Ishikawa (cell line): ENCODE data around the gene KLK10.

Experiments
- CEBPB ChIP-seq: IDR thresholded peaks from 2 replicates; pipeline ENCODE4 v1.6.1; 2012
- CREB1 ChIP-seq: IDR thresholded peaks from 2 replicates; pipeline ENCODE4 v1.6.1; 2012; ENCODE audit warnings: low read depth
- EGR1 ChIP-seq: IDR thresholded peaks from 2 replicates; pipeline ENCODE4 v1.6.1; 2012
- EP300 ChIP-seq: IDR thresholded peaks from 2 replicates; pipeline ENCODE4 v1.6.1; 2012; ENCODE audit warnings: borderline replicate concordance
- FOXM1 ChIP-seq: IDR thresholded peaks from 2 replicates; pipeline ENCODE4 v1.6.1; 2012; ENCODE audit warnings: low read depth, borderline replicate concordance
- MAX ChIP-seq: IDR thresholded peaks from 2 replicates; pipeline ENCODE4 v1.6.1; 2012
- NFIC ChIP-seq: IDR thresholded peaks from 2 replicates; pipeline ENCODE4 v1.6.1; 2012
- RAD21 ChIP-seq: IDR thresholded peaks from 2 replicates; pipeline ENCODE4 v1.6.1; 2012; ENCODE audit warnings: low read depth
- REST ChIP-seq: IDR thresholded peaks from 2 replicates; pipeline ENCODE4 v1.6.1; 2012; ENCODE audit warnings: low read depth, mild to moderate bottlenecking
- TAF1 ChIP-seq: IDR thresholded peaks from 2 replicates; pipeline ENCODE4 v1.6.1; 2012; ENCODE audit warnings: low read depth, mild to moderate bottlenecking
- TCF12 ChIP-seq: IDR thresholded peaks from 2 replicates; pipeline ENCODE4 v1.6.1; 2012; ENCODE audit warnings: low read depth
- TEAD4 ChIP-seq: IDR thresholded peaks from 2 replicates; pipeline ENCODE4 v1.6.1; 2012
- YY1 ChIP-seq: IDR thresholded peaks from 2 replicates; pipeline ENCODE4 v1.6.1; 2012; ENCODE audit warnings: low read depth
- ZBTB7A ChIP-seq: IDR thresholded peaks from 2 replicates; pipeline ENCODE4 v1.6.1; 2012; ENCODE audit warnings: low read depth
- TF ChIP-seq, protein P1 (sequence below): IDR thresholded peaks from 2 replicates; pipeline ENCODE4 v1.6.1; 2012

KLK10 gene

DNA sequence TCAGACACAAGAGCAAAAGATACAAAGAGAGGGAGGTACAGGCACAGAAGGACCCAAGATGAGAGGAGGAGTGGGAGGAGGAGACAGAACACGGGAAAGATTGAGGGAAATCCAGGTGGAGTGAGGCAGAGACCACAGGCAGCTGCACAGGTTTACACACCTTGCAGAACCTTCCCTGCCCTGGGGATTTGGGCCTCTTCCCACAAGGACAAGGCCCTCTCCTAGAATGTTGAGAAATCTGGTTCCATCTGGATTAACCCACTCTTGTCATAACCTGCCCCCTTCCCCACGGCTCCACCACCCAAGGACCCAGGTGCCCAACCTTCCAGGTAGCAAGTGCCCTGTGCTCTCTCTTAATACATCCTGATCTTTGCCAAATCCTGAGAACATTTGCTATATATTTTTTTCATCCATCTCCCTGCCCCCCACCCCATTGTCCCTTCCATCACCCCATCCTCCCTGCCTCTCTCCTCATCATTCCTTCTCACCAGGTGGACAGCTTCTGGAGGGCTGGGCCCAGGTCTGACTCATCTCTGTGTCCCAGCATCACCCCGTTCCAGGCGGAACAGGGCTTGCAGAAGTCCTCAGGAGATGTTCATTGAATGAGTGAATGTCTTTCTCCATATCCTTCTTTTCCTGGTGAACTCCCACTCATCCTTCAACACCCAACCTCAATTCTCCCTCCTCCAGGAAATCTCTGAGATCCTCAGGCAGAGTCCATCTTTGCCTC lies 9.3 kb downstream of the KLK10 start:
- TF ChIP-seq CREB1 (no peak), MAX (no peak), TEAD4 (no peak), RAD21 (no peak), NFIC (no peak), EP300 (no peak), EGR1 (no peak), REST (no peak), CEBPB (no peak)

DNA sequence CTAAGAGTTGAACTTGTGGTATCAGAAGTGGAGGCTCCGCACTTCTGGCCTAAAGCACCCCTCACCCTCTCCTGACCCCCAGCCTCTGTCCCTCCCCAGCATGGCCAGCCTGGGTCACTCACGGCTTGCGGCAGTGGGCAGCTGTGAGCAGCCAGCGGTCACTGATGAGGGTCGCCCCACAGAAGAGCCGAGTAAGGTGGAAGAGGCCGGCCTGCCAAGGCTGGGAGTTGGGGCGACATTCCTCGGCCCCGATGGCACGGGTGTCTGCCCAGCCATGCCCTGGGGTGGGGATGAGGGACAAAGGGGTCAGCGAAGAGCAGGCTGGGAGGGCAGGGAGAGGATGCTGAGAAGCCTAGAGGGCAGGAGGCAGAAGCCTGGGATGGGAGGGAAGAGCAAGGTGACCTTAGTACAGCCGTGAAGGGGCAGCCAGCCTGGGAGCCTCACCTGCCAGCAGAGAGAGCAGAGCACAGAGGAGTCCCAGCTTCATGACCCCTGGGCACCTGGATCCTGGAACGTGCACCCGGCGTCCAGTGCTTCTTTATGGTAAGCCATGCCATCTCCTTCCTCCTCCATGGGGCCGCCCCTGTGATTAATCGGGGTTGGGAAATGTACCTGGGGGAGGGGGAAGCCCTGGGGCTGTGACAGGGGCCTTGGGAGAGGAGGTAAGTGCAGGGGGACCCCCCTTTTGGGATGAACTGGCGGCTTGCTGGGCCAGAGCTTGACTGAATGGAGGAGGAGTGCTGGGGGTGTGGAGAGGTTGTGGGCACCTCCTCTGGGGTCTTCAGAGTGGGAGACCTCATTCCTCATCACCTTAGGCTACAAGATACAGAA lies 10.2 kb downstream of the KLK10 start:
- no peak for TF ChIP-seq REST
- no peak for TF ChIP-seq EGR1

GRCh38 chr19:51007488-51007887 lies 12.0 kb downstream of the KLK10 start:
- TF ChIP-seq, protein P1, sequence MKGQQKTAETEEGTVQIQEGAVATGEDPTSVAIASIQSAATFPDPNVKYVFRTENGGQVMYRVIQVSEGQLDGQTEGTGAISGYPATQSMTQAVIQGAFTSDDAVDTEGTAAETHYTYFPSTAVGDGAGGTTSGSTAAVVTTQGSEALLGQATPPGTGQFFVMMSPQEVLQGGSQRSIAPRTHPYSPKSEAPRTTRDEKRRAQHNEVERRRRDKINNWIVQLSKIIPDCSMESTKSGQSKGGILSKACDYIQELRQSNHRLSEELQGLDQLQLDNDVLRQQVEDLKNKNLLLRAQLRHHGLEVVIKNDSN = no peak
- no peak for TF ChIP-seq TCF12
- no peak for TF ChIP-seq ZBTB7A

DNA sequence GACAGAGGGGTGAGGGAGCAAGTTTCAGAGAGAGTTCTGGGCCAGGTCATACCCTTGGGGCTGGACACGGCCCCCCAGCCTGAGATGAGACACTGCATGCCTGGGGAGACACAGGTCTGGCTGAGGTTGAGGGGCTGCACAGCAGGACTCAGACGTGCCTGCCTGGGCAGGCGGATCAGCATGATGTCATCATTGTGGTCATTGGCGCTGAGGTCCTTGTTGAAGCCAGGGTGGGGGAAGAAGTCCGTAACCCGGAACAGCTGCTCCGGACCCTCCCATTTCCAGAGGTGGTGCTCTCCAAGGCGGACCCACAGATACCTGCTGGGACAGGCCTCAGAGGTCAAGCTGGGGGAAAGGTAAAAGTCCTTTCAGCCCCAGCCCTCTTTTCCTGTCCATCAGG lies 13.1 kb downstream of the KLK10 start:
- TF ChIP-seq TEAD4 (no peak), EP300 (no peak), CREB1 (no peak), MAX (no peak), TAF1 (no peak), ZBTB7A (no peak), FOXM1 (no peak), NFIC (no peak), EGR1 (no peak), RAD21 (no peak), REST (no peak), CEBPB (no peak), TCF12 (no peak), YY1 (no peak)
- TF ChIP-seq, protein P1 = no peak

DNA sequence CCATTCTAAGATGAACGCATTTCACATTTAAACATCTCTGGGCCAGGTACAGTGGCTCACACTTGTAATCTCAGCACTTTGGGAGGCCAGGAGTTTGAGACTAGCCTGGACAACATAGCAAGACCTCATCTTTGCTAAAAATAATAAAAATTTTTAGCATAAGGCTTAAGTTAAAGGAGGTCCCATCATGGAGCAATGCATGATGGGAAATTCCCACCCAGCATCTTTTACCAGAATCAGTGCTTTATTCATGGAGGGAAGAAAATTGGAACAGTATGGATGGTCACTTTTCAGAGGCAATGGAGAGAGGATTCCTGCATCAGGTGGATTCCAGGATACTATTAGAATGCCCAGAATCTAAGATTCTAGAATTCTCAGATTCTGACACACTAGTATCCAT lies 14.3 kb downstream of the KLK10 start:
- TF ChIP-seq ZBTB7A (no peak), CREB1 (no peak), NFIC (no peak), EP300 (no peak), MAX (no peak), CEBPB (no peak), REST (no peak), YY1 (no peak), TEAD4 (no peak), FOXM1 (no peak), RAD21 (no peak), EGR1 (no peak), TCF12 (no peak), TAF1 (no peak)
- TF ChIP-seq, protein P1 = no peak
